Skeletal muscle tissue (tissue), 4 donors: ENCODE measurements around the gene CASQ1. TPM values are rescaled to one million over a fixed set of nuclear protein-coding genes. Genes with fewer than 3 reads are reported as not detected.

Experiments
- H3K27ac ChIP-seq: one replicate; pipeline ENCODE4 v1.7.0; 2013; ENCODE audit warnings: mild to moderate bottlenecking, low read depth, low read length, inconsistent platforms
- H3K27me3 ChIP-seq, 3 donors: one replicate each; pipeline ENCODE4 v1.7.0; 2013; ENCODE audit warnings: low read length in 3 of 3; ENCODE audit not compliant: control insufficient read depth in 3 of 3, insufficient read depth in 3 of 3
- H3K36me3 ChIP-seq, 3 donors: one replicate each; pipeline ENCODE4 v1.7.0; 2013; ENCODE audit warnings: low read length in 3 of 3; ENCODE audit not compliant: control insufficient read depth in 3 of 3, insufficient read depth in 3 of 3
- H3K4me1 ChIP-seq, 3 donors: one replicate each; pipeline ENCODE4 v1.7.0; 2013; ENCODE audit warnings: low read length in 3 of 3, mild to moderate bottlenecking in 3 of 3; ENCODE audit not compliant: control insufficient read depth in 3 of 3, insufficient read depth in 3 of 3
- H3K4me3 ChIP-seq, 3 donors: one replicate each; pipeline ENCODE4 v1.7.0; 2013; ENCODE audit warnings: low read length in 3 of 3
- H3K9ac ChIP-seq, 3 donors: one replicate each; pipeline ENCODE4 v1.7.0; 2013; ENCODE audit warnings: low read length in 3 of 3, mild to moderate bottlenecking in 3 of 3, moderate library complexity in 2 of 3, low read depth in 1 of 3
- H3K9me3 ChIP-seq, 3 donors: one replicate each; pipeline ENCODE4 v1.7.0; 2013; ENCODE audit warnings: low read length in 3 of 3; ENCODE audit not compliant: control insufficient read depth in 3 of 3
- total RNA-seq: library from RNA; depleted of rRNA; stranded (reverse); fragments of >200 nt; gene quantifications from one replicate; pipeline ENCODE4 v1.2.3, GENCODE V29; 2014
- donor health status: Osteomylitis.

The CASQ1 gene
- total RNA-seq, 1 donor from 2014 or later, result 616 TPM

GRCh38 chr1:160196143-160196542 is 5.8 kb downstream of the CASQ1 start:
- Histone ChIP-seq H3K27ac (peak overlapping the region; percentile 12), H3K27me3 (no peaks in the 10 kb centered on the region), H3K4me1 (peaks cover 52 to 59% (median 57%) of the 10 kb centered on the region in 3 donors), H3K9ac (peak overlapping the region in 2 of 3 donors; percentile 35 to 57), H3K4me3 (peak overlapping the region in 1 of 3 donors; percentile 6), H3K9me3 (no peaks in the 10 kb centered on the region), H3K36me3 (peaks cover 67 to 70% (median 68%) of the 10 kb centered on the region in 3 donors)

GRCh38 chr1:160197231-160197630 is 6.9 kb downstream of the CASQ1 start:
- Histone ChIP-seq H3K27ac (peak overlapping the region; percentile 12), H3K9ac (peak overlapping the region in 1 of 3 donors; percentile 57), H3K9me3 (no peaks in the 10 kb centered on the region), H3K4me3 (no peak overlapping the region), H3K36me3 (peaks cover 77 to 81% (median 78%) of the 10 kb centered on the region in 3 donors), H3K27me3 (no peaks in the 10 kb centered on the region), H3K4me1 (peaks cover 52 to 59% (median 56%) of the 10 kb centered on the region in 3 donors)

GRCh38 chr1:160200786-160201185 is 10.4 kb downstream of the CASQ1 start:
- Histone ChIP-seq H3K36me3 (peaks cover 55 to 67% (median 62%) of the 10 kb centered on the region in 3 donors), H3K9me3 (no peaks in the 10 kb centered on the region), H3K27ac (no peak overlapping the region), H3K4me3 (no peak overlapping the region), H3K9ac (no peak overlapping the region), H3K27me3 (no peaks in the 10 kb centered on the region), H3K4me1 (peaks cover 30 to 46% (median 43%) of the 10 kb centered on the region in 3 donors)

- Histone ChIP-seq H3K9ac (peak overlapping the region; percentile 40 to 57 (median 46)), H3K4me3 (peak overlapping the region; percentile 29 to 65 (median 45)), H3K27me3 (no peaks in the 10 kb centered on the region), H3K27ac (peak overlapping the region; percentile 64), H3K9me3 (no peaks in the 10 kb centered on the region), H3K36me3 (peaks cover 27 to 35% (median 31%) of the 10 kb centered on the region in 3 donors), H3K4me1 (peaks cover 44 to 58% (median 56%) of the 10 kb centered on the region in 3 donors)
Measured at GRCh38 chr1:160204526-160205241, 14.3 kb downstream of the CASQ1 start.

GRCh38 chr1:160205242-160206035 is 15.1 kb downstream of the CASQ1 start, which contains the start of gene PEA15:
Gene PEA15 (plus strand): TSS chr1:160205384. CDS start chr1:160211545, 6,161 bp downstream.
- Histone ChIP-seq H3K9me3 (no peaks in the 10 kb centered on the region), H3K4me3 (peak within 1 kb of the TSS; percentile 73 to 88 (median 83)), H3K9ac (peak within 1 kb of the TSS; percentile 85 to 92 (median 91)), H3K27me3 (no peaks in the 10 kb centered on the region), H3K4me1 (peaks cover 52 to 65% (median 64%) of the 10 kb centered on the region in 3 donors), H3K36me3 (peaks cover 23 to 28% (median 25%) of the 10 kb centered on the region in 3 donors), H3K27ac (peak within 1 kb of the TSS; percentile 88)

- peak overlapping the region; percentile 85 to 92 (median 91) for H3K9ac ChIP-seq
- H3K27me3 ChIP-seq, result no peaks in the 10 kb centered on the region
- H3K36me3 ChIP-seq, result peaks cover 17 to 26% (median 20%) of the 10 kb centered on the region in 3 donors
- H3K9me3 ChIP-seq, result no peaks in the 10 kb centered on the region
- peak overlapping the region; percentile 88 for H3K27ac ChIP-seq
- peaks cover 57 to 70% (median 68%) of the 10 kb centered on the region in 3 donors for H3K4me1 ChIP-seq
- H3K4me3 ChIP-seq, result peak overlapping the region; percentile 73 to 88 (median 83)
Measured at GRCh38 chr1:160206036-160206389, 15.6 kb downstream of the CASQ1 start.

- Histone ChIP-seq H3K27ac (peak overlapping the region; percentile 88), H3K4me1 (peaks cover 57 to 70% (median 68%) of the 10 kb centered on the region in 3 donors), H3K9me3 (no peaks in the 10 kb centered on the region), H3K36me3 (peaks cover 14 to 26% (median 19%) of the 10 kb centered on the region in 3 donors), H3K27me3 (no peaks in the 10 kb centered on the region), H3K9ac (peak overlapping the region; percentile 85 to 92 (median 91)), H3K4me3 (peak overlapping the region; percentile 73 to 88 (median 83))
Measured at GRCh38 chr1:160206421-160207117, 16.2 kb downstream of the CASQ1 start.

- Histone ChIP-seq H3K4me3 (peak overlapping the region in 1 of 3 donors; percentile 27), H3K4me1 (peaks cover 57 to 70% (median 66%) of the 10 kb centered on the region in 3 donors), H3K36me3 (peaks cover 12 to 25% (median 15%) of the 10 kb centered on the region in 3 donors), H3K27me3 (no peaks in the 10 kb centered on the region), H3K9me3 (no peaks in the 10 kb centered on the region), H3K27ac (peak overlapping the region; percentile 88), H3K9ac (peak overlapping the region in 1 of 3 donors; percentile 3)
Measured at GRCh38 chr1:160207118-160207650, 16.8 kb downstream of the CASQ1 start.
